NCI-H2196 (cell line): ENCODE measurements around the gene VPS35L.
"Not testable (repeated sequence)": the region's sequence is repeated elsewhere in the genome, so short reads cannot be mapped to it uniquely, and the experiment has no call there.

Source experiments
- DNase-seq: peaks from one replicate; lab custom pipeline; 2025; ENCODE audit not compliant: unreplicated experiment; lab: John Stamatoyannopoulos, UW

Gene VPS35L

DNA sequence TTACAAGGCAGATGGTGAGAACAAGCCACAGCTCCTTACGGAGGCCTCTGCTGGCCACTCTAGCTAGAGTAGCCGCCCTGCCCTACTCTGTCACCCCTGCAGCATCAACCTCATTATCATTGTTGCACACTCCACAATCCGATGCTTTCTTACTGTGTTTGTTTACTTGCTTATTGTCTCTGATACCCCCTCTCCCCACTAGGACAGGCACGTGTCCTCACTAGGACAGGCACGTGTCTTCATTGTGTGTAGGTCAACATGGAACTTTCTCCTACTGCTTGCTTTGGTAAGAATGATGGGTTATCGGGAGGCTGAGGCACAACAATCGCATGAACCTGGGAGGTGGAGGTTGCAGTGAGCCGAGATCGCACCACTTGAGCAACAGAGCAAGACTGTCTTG is 98.6 kb downstream of the VPS35L start:
- DNase-seq: no peak

DNA sequence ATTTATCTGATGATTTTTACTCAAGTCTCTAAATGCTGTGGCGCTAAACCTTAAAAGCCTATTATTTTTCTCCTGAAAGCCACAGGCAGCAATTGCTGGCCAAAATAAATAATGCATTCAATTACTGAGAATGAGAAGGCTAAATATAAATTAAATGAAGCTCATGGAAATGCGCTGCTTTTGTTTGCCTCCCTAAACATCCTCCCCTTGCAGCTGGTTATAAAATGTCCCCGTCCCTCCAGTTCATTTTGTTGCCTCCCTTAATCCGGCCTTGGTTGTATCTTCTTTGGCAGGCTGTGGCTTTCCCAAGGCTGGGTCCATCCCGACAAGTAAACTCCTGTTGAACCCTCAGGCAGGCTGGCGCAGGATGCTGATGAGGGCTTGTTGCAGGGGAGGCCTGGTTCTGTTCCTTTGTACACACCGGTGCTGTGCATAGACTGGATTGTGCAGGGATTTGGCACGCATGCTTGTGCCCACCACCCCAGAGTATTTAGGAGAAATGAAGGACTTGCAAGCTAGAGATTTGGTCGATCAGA is 99.8 kb downstream of the VPS35L start:
- DNase-seq: no peak

DNA sequence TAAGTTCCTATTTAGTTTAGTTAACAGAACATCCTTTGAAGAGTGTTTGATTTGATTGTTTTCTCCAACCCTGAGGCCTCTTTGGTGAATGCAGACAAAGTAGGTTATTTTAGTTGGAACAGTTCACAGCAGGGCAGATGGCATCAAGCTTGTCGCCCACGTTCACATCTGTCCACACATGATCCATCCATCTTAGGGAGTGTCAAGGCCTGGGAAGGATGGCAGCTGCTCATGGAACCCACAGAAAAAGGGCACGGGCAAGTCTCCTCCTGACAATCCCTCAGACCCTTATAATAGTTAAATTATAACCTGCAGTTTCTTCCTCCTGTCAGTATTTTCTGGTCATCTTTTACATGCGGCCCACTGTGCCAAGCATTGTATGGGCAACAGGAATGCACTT is 102.3 kb downstream of the VPS35L start:
- no peak for DNase-seq

DNA sequence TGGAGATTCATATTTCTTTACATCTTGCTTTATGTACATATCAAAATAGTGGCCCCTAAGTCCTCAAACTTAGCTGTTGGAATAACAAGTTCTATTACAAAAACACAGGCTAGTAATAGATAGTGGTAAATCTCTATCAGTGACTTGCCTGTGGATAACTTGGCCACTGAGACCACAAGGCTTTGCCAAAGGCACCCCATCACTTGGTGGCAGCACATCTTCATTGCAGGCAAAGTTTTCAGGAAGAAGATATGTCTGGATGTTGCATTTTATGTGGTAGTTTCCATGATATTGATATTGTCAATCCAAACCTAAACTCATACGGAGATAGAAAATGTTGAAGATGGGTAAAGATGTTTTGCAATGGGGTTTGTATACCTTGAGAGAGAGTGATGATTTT is 104.1 kb downstream of the VPS35L start:
- no peak for DNase-seq

DNA sequence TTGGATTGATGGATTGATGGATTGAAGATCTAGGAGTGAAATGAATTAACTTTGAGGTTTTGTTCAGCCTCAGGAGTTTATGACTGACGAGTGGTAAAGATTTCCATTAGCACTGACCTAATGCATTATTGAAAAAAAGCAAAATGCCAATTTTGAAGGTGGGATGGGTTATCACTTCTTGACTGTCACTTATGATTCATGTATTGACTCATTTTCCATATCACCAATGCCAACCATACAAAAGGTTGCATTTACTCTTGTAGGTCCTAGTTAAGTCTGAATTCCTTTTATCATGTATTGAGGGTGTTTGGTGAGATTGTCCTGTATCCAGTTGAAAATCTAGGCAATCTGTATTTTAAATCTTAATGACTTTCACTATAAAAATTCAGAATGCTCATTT is 104.9 kb downstream of the VPS35L start:
- DNase-seq: no peak

DNA sequence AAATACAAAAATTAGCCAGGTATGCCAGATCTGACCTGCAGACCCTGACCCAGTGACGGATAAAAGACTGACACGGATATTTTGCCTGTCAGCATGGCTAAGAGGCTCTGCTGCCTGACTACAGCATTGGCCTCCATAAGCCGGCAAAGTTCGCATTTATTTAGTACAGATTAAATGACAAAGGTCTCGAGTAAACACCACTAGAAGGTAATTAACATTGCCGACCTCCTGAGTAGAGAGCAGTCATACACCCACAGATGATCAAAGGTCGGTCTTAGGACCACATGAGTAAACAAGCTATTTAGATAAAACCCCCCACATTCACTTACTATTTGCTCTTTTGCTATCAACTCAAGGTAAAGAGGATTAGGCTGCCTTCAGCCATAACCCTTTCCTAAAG is 106.8 kb downstream of the VPS35L start:
- no peak for DNase-seq

DNA sequence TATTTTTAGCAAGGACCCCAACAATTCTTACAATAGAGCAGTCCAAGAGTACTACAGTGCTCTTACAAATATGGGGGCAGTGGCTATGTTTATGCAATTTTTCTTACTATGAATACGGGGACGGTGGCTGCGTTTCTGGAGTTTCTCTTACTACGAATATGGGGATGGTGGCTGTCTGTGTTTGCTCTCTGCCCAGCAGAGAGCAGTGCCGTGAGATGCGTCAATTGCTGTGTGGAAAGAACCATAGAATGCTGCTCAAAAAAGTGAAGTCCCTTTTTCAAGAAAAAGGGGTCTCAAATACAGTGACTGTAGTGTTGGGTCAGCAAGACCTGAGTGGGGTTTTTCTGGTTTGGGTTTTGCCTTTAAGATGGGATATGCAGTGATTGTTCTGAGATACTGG is 108.7 kb downstream of the VPS35L start:
- DNase-seq: no peak

DNA sequence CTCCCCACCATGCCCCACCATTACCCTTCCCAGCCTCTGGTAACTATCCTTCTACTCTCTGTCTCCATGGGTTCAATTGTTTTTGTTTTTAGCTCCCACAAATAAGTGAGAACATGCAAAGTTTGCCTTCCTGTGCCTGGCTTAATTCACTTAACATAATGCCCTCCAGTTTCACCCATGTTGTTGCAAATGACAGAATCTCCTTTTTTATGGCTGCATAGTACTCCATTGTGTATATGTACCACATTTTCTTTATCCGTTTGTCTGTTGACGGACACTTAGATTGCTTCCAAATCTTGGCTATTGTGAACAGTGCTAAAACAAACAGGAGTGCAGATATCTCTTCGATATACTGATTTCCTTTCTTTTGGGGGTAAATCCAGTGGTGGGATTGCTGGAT is 109.8 kb downstream of the VPS35L start:
- DNase-seq: not testable (repeated sequence)

DNA sequence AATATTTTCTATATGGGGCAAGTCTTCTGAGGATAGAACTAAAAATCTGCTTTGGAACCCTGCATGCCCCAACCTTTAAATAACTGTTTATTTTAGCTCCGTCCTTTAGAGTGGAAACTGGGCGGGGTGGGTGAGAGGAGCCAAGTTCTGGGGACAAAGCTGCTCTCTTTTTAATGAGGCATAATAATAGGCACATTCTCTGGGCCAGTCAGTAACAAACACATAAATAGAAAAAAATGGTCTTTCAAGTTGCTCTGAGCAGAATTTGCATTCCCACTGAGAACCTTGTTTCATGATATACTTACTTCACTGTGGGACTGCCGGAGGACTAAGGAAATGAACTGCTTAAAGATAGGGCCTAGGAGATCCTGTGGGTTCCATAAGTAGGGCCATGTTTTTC is 111.0 kb downstream of the VPS35L start:
- no peak for DNase-seq

DNA sequence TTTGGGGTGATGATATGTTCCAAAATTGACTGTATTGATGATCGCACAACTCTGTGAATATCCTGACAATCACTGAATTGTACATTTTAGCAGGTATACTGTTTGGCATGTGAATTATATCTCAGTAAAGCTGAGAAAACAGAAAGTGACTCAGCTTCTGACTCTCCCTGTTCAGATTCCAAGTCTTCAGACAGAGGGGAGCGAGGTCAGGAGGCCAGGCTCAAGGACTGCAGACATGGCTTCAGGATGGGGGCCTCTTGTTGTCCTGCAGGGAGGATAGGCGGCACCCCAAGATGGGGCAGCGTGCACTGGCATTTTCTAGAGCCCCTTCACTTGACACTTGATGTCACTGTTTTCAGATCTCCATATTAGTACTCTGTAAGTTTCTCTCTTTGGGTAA is 116.9 kb downstream of the VPS35L start:
- DNase-seq: no peak

DNA sequence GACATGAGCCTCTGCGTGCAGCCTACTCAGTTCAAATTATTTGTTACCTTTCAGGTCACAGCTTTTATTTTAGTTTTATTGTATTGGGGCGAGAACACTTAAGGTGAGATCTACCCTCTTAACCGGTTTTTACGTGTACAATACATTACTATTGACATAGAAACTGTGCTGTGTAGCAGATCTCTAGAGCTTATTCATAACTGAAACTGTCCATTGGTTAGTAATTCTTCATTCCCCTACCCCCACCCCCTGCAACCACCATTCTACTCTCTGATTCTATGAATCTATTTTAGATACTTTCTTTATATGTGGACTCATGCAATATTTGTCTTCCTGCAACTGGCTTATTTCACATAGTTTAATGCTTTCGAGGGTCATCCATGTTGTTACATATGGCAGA is 119.0 kb downstream of the VPS35L start:
- DNase-seq: no peak

DNA sequence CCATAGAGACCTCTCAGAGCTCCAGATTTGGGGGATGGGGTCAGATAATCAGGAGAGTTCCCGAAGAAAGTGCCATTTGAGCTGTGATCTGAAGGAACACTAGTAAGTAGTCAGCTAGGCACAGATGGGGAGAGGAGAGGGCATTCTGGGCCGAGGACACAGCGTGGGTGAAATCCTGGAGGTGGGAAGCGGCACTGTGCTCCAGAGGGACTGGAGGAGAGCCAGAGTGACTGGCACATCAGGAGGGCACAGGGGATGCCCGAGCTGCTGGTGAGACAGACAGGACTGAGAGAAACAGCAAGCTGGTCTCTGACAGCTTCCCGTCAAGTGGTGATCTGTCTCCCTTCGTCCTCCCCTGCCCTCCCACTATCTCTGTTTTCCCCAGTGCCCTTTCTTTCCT is 121.9 kb downstream of the VPS35L start:
- no peak for DNase-seq

DNA sequence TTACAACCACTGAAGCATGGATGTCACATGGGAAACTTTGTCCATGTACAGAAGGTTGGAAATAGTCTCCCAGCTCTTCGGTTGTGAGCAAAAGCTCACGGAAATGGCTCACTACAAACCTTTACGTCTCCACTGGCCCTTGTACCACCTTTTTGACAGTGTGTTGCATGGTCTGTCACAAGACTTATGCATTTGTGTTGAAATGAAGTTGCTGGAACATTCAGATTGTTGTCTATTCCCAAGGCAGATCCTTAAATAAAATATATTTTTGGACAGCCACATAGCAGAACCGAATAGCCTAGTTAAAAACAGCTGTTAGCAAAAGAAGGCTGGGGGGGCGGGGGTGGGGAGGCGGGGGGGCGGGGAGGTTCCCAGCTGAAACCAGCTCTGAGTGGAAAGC is 123.3 kb downstream of the VPS35L start:
- DNase-seq: no peak

DNA sequence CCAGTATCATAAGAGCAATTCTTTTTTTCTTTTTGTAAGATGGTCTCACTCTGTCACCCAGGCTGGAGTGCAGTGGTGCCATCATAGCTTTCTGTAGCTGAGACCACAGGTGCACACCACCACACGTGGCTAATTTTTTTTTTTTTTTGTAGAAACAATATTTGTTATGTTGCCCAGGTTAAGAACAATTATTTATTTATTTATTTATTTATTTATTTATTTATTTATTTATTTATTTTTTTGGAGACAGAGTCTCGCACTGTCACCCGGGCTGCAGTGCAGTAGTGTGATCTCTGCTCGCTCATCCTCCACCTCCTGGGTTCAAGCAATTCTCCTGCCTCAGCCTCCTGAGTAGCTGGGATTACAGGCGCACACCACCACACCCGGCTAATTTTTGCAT is 123.8 kb downstream of the VPS35L start:
- DNase-seq: not testable (repeated sequence)

DNA sequence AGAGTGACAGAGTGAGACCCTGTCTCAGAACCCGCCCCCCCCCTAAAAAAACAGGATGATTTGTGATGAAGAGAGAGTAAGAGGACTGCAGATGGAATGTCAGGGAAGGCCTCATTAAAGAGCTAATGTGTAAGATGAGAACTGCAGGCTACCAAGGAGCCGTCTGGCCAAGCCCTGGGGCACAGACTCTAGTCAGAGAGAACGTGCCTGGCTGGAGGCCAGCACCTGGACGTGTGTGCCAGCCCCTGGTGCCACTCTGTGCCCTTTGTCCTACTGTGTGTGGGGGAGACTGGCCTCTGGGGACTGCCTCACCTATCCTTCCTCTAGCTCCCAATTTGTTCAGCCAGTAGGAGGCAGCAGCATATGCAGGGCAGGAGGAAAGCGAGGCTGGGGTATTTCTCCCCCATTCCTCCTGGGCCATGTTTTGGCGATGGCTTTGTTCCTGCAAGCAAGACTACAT is 125.4 kb downstream of the VPS35L start:
- DNase-seq: peak; percentile 59

DNA sequence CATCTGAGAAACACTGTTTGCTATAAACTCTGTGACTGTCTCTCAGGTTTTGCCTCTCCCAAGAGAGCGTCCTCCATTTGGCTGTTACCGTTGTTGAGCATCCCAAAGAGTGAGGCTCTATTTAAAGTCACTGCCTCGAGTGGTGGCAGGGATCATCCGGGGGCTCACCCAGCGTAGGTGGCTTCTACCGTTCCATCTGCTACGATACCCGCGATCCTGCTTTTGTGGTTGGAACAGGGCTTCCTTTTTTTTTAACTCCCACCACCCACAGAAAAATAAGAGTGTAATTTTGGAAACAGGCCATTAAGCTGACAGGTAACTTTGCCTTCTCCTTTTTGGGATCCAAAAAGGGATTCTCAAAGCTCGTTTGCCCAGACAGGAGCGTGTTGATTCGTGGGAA is 126.1 kb downstream of the VPS35L start:
- DNase-seq: no peak

DNA sequence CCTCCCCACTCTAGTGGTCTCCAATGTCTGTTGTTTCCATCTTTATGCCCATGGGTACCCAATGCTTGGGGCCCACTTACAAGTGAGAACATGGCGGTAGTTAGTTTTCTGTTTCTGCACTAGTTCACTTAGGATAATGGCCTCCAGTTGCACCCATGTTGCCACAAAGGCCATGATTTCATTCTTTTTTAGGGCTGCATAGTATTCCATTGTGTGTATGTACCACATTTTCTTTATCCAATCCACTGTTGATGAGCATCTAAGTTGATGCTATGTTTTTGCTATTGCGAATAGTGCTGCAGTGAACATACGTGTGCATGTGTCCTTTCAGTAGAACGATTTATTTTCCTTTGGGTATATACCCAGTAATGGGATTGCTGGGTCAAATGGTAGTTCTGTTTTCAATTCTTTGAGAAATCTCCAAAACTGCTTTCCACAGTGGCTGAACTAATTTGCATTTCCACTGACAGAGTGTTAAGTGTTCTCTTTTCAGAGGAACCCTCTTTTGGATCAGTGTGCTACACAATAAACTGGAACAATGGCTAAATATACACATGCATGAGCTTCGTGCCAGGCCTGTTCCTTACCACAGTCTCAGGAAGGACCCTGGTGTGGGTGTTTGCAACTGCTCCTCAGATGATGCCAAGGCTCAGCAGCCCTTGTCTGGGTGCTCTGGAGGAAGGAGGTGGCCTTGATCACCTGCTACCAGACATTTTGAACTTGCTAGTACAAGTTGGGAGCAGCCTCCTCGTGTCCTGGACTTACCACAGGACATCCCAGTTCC is 128.1 kb downstream of the VPS35L start:
- DNase-seq: no peak

DNA sequence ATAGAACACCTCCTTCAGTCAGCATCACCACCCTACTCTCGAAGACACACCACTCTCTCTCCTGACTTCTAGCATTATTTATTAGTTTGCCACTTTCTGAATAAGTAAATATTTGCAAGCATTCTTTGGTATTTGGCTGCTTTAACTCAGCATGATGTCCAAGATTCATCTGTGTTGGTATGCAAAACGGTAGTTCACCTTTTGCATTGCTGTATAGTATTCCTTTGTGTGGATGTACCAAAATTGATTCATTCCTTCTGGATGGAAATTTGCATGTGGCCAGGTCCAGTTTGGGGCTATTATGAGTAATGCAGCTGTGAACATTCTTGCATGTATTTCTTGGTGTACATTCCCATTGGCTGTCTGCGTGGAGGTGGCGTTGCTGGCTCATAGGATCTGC is 129.7 kb downstream of the VPS35L start:
- no peak for DNase-seq

DNA sequence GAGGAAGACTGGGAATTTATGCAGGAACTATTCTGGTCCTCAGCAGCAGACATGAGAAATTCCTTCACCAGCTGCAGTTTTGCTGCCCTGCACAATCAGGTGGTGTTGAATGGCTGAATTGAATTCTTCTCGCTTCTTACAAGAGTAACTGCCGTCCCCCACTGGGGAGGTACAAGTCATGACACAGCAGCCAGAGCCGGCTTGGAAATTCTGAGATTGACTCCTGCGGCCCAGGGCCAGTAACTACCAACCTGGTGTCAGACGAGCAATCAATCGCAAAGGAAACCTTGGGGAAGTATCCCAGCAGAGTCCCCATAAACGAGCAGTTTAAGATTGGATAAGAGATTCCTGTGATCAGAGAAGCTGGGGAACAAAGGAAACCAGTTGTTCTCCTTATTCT is 131.8 kb downstream of the VPS35L start:
- DNase-seq: no peak

DNA sequence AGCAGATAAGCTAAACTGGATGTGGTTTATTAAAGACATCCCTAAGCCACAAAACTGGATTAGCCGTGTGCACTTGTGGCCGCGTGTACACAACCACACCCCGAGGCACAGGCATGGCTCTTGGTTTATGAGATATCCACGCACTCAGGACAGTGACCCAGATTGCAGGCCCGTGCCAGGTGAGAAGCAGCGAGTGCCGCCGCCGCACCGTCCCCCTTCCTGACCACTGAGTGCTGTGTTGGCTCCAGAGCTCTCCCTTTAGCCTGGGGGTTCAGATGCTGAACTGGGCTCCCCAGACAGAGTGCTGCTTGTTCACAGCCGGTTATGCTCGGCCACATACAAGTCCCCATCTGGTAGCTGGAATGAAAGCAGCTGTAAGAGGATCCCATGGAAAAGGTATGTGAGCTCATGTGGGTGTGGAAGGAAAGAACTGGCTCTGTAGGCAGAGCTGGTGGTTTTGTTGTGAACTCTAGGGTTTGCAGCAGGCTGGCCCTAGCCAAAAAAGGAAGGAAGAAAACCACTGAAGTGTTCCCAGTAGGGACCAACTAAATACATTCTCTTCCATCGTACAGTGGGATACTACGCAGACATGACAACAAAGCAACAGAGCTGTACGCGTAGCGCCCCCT is 133.0 kb downstream of the VPS35L start:
- DNase-seq: no peak

DNA sequence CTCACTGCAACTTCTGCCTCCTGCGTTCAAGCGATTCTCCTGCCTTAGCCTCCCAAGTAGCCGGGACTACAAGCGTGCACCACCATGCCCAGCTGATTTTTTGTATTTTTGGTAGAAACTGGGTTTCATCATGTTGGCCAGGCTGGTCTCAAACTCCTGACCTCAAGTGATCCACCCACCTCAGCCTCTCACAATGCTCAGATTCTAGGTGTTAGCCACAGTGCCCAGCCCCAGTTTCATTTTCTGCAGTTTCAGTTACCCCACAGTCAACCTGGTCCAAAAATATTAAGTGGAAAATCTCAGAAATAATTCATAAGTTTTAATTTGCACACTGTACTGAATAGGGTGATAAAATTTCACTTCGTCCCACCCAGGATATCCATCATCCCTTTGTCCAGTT is 133.8 kb downstream of the VPS35L start:
- DNase-seq: no peak

DNA sequence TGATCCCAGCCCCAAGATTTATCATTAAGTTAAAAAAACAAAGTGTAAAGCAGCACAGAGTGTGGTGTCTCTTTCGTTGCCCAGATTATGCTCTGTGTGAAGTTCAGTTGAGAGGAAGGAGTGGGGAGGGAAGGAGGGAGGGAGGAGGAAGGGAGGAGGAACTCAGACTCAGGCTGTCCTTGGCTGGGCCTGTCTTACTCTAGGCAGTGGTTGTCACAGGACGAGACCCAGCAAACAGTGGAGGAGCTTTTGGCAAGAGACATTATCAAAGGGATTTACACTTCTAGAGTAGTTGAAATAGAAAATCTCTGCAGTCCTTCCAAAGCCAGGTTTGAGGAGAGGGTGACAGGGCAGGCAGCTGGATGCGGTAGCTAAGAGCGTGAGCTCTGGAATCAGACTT is 134.7 kb downstream of the VPS35L start:
- DNase-seq: no peak
